GM18517 (cell line): ENCODE results near the gene CLDN16.

Experiments
- ATAC-seq: cut with Tn5 transposase; IDR thresholded peaks from one replicate; pipeline ENCODE4 v1.9.1; 2021; ENCODE audit warnings: mild to moderate bottlenecking, moderate library complexity; ENCODE audit not compliant: unreplicated experiment

CLDN16 gene

DNA sequence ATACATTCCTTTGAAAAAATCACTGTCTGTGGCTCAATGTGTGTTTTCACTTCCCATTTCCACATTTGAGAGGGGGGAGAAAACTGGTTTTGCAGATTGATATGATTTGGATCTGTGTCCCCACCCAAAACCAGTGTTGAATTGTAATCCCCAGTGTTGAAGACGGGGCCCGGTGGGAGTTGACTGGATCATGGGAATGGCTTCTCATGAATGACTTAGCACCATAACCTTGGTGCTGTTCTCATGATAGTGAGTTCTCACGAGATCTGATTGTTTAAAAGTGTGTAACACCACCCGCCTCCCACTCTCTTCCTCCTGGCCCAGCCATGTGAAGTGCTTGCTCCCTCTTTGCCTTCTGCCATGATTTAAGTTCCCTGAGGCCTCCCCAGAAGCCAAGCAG, 45.7 kb downstream of the CLDN16 start:
- no peak for ATAC-seq

GRCh38 chr3:190435618-190436017, 47.7 kb downstream of the CLDN16 start:
- ATAC-seq, result no peak

GRCh38 chr3:190436331-190436730, 48.4 kb downstream of the CLDN16 start:
- ATAC-seq, result no peak

- no peak for ATAC-seq
Observed at GRCh38 chr3:190442240-190442639, 54.3 kb downstream of the CLDN16 start.

- ATAC-seq, result no peak
Observed at GRCh38 chr3:190443257-190443656, 55.3 kb downstream of the CLDN16 start.

DNA sequence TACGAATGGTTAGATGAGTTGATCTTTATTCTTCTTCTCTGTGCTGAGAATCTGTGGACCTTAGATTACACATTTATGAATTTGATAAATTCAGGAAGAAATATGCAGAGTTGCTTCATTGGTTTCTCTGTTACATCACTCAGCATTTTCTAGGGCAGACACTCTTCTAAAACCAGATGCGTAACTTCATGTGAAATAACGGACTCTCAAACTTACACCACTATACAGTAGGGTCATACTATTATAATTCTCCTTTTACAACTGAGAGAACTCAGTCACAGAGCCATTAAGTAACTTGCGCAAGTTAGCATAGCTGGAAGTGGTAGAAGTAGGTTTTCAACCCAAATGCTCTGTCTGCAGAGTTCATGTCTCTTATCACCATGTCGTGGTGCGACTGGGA, 56.0 kb downstream of the CLDN16 start:
- no peak for ATAC-seq

- no peak for ATAC-seq
Observed at GRCh38 chr3:190444576-190445145, 56.7 kb downstream of the CLDN16 start.

GRCh38 chr3:190446573-190447279, 58.8 kb downstream of the CLDN16 start:
- no peak for ATAC-seq

- ATAC-seq, result no peak
Observed at GRCh38 chr3:190448256-190448655, 60.3 kb downstream of the CLDN16 start.

- no peak for ATAC-seq
Observed at GRCh38 chr3:190449801-190450200, 61.8 kb downstream of the CLDN16 start, which contains the start of gene TMEM207. Gene TMEM207, minus strand, starts transcription at chr3:190449901. Its CDS starts 92 bp downstream, at chr3:190449809.

- ATAC-seq, result no peak
Observed at GRCh38 chr3:190455828-190456227, 67.9 kb downstream of the CLDN16 start.

- ATAC-seq, result no peak
Observed at GRCh38 chr3:190456770-190457169, 68.8 kb downstream of the CLDN16 start.

DNA sequence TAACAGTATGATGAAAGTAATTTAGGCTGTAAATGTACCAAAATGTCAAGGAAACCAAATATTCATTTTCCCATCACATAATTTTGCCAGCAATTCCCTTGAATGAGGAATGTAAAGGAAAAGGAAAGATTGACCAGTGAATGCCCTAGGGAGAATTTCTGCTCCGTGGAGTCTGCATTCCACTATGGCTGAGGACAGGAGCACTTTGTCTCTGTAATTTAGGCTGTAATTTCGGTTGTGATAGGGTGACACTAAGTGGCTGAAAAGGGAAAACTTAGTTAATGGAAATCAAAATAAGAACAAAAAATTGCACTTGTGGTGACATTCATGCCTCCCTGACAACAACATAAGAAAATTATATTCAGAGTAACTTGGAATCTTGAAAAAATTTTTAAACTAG, 70.1 kb downstream of the CLDN16 start:
- no peak for ATAC-seq
